Stimulated activated CD8-positive, alpha-beta memory T cell treated with anti-CD3 and anti-CD28 coated beads, Interleukin-4, amount 100 ng/mL, for 1 hour (primary cell): ENCODE results near the gene SENP2.

Experiments used
- DNase-seq, 2 donors: peaks; one replicate each; pipeline ENCODE4 v3.0.0-alpha.2; 2020; ENCODE audit warnings: low read depth in 2 of 2, low spot score in 1 of 2

The SENP2 gene

GRCh38 chr3:185677146-185677829 is 91.2 kb downstream of the SENP2 start:
- DNase-seq: no peak

GRCh38 chr3:185678027-185678426 is 91.9 kb downstream of the SENP2 start:
- no peak for DNase-seq

- no peak for DNase-seq
Observed at GRCh38 chr3:185680231-185680630, 94.1 kb downstream of the SENP2 start.
